ENCODE measurements around the gene CHD2. TPM values are rescaled to one million over a fixed set of nuclear protein-coding genes. Genes with fewer than 3 reads are reported as not detected.
"Not testable (repeated sequence)": the region's sequence is repeated elsewhere in the genome, so short reads cannot be mapped to it uniquely, and the experiment has no call there.

Gene CHD2
- total and polyA plus RNA-seq, 2 experiments from 2014 or later = 60.8 to 118 TPM

- no peak overlapping the region for H3K27ac ChIP-seq
- TF ChIP-seq CTCF (IDR thresholded peaks at IDR 0.05; ENCODE audit: low read depth, low read length) = no peak
- H3K36me3 ChIP-seq = no peaks in the 10 kb centered on the region
- no peaks in the 10 kb centered on the region for H3K9me3 ChIP-seq (ENCODE audit: low read depth)
- peaks cover 23% of the 10 kb centered on the region for H3K4me1 ChIP-seq (ENCODE audit: low read depth)
- no peak overlapping the region for H3K4me3 ChIP-seq
- H3K27me3 ChIP-seq = no peaks in the 10 kb centered on the region
- no peak for DNase-seq (ENCODE audit: low read depth in 1 of 2, low spot score in 1 of 2)
Measured at GRCh38 chr15:93060336-93061248, 160.5 kb downstream of the CHD2 start.

- not testable (repeated sequence) for H3K9me3 ChIP-seq (ENCODE audit: low read depth); H3K4me3 ChIP-seq; H3K36me3 ChIP-seq; H3K27me3 ChIP-seq; DNase-seq (ENCODE audit: low read depth in 1 of 2, low spot score in 1 of 2); H3K27ac ChIP-seq
- H3K4me1 ChIP-seq (ENCODE audit: low read depth) = peaks cover 23% of the 10 kb centered on the region
Measured at GRCh38 chr15:93062628-93063261, 162.6 kb downstream of the CHD2 start.

- no peaks in the 10 kb centered on the region for H3K27me3 ChIP-seq
- no peaks in the 10 kb centered on the region for H3K9me3 ChIP-seq (ENCODE audit: low read depth)
- H3K4me1 ChIP-seq (ENCODE audit: low read depth) = peaks cover 23% of the 10 kb centered on the region
- TF ChIP-seq CTCF (IDR thresholded peaks at IDR 0.05; ENCODE audit: low read depth, low read length) = no peak
- H3K36me3 ChIP-seq = no peaks in the 10 kb centered on the region
- no peak overlapping the region for H3K4me3 ChIP-seq
- DNase-seq (ENCODE audit: low read depth in 1 of 2, low spot score in 1 of 2) = no peak
- no peak overlapping the region for H3K27ac ChIP-seq
Measured at GRCh38 chr15:93063262-93063671, 163.1 kb downstream of the CHD2 start.

GRCh38 chr15:93063796-93064690, 163.9 kb downstream of the CHD2 start:
- no peak for DNase-seq (ENCODE audit: low read depth in 1 of 2, low spot score in 1 of 2)
- no peak overlapping the region for H3K4me3 ChIP-seq
- no peaks in the 10 kb centered on the region for H3K36me3 ChIP-seq
- no peak for TF ChIP-seq CTCF (IDR thresholded peaks at IDR 0.05; ENCODE audit: low read depth, low read length)
- peaks cover 23% of the 10 kb centered on the region for H3K4me1 ChIP-seq (ENCODE audit: low read depth)
- no peaks in the 10 kb centered on the region for H3K27me3 ChIP-seq
- no peaks in the 10 kb centered on the region for H3K9me3 ChIP-seq (ENCODE audit: low read depth)
- H3K27ac ChIP-seq = no peak overlapping the region

- H3K27ac ChIP-seq = no peak overlapping the region
- H3K4me1 ChIP-seq (ENCODE audit: low read depth) = peaks cover 23% of the 10 kb centered on the region
- H3K27me3 ChIP-seq = no peaks in the 10 kb centered on the region
- H3K36me3 ChIP-seq = no peaks in the 10 kb centered on the region
- no peak for TF ChIP-seq CTCF (IDR thresholded peaks at IDR 0.05; ENCODE audit: low read depth, low read length)
- H3K9me3 ChIP-seq (ENCODE audit: low read depth) = no peaks in the 10 kb centered on the region
- no peak for DNase-seq (ENCODE audit: low read depth in 1 of 2, low spot score in 1 of 2)
- no peak overlapping the region for H3K4me3 ChIP-seq
Measured at GRCh38 chr15:93065641-93066045, 165.5 kb downstream of the CHD2 start.
